Bone marrow (tissue), 2 donors: Measurements from ENCODE around the gene NIP7.
A peak's percentile ranks its signal among the peaks of the same experiment; 100 is the strongest.
"Not testable (repeated sequence)": the region's sequence is repeated elsewhere in the genome, so short reads cannot be mapped to it uniquely, and the experiment has no call there.

Experiments
- DNase-seq, 2 donors: peaks; one replicate each; lab custom pipeline; 2025; lab: John Stamatoyannopoulos, UW

Gene NIP7

DNA sequence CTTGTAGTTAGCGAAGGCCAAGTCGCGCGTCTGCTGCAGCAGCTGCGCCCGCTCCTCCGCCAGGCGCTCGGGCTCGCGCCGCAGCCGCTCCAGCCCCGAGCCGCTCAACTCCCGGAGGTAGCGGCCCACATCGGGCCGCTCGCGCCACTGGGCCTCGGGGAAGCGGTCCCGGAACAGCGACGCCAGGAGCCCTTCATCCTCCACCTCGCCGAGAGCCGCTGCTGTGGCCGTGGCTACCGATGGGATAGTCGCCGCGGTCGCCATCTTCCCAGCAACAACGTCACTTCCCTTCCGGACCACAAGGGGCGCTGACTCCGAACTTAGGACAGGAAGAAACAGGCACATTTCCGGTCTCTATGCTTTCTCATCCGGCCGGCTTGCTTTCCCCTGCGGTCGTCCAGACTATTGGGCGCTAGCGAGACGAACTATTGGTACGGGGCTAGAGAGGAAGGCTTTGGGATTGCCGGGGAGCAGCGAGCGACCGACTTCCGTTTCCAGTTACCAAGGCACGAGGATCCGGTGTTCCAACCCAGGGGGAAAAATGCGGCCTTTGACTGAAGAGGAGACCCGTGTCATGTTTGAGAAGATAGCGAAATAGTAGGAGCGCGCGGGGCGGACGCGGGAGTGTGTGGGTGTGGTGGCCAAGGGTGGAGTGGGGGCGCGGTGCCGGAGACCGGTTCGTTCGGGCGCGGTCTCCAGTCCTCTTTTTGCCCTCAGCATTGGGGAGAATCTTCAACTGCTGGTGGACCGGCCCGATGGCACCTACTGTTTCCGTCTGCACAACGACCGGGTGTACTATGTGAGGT lies at the start of gene NIP7, which contains the start of gene COG8:
Gene NIP7 (plus strand): TSS at position 484 of the 806 bp plus-strand sequence. CDS start 58 bp downstream, at position 542.
Gene COG8 (minus strand): TSS at position 276 of the 806 bp plus-strand sequence. CDS start 12 bp downstream, at position 264.
- peak; percentile 81 to 98 for DNase-seq

DNA sequence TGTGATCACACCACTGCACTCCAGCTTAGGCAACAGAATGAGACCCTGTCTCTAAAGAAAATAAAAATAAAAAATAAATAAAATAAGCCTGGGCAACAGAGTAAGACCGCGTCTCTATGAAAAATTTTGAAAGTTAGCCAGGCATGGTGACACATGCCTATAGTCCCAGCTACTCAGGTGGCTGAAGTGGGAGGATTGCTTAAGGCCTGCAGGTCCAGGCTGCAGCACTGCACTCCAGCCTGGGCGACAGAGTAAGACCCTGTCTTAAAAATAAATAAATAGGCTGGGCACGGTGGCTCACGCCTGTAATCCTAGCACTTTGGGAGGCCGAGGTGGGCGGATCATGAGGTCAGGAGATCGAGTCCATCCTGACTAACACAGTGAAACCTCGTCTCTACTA lies 47.9 kb upstream of the NIP7 start:
- DNase-seq = not testable (repeated sequence)

GRCh38 chr16:69293401-69293800 lies 46.2 kb upstream of the NIP7 start:
- DNase-seq = no peak

GRCh38 chr16:69294051-69294450 lies 45.5 kb upstream of the NIP7 start:
- no peak for DNase-seq

- DNase-seq = not testable (repeated sequence)
These were observed 42.8 kb upstream of the NIP7 start for GRCh38 chr16:69296771-69297170.

- DNase-seq = no peak
These were observed 41.3 kb upstream of the NIP7 start for GRCh38 chr16:69298261-69298660.

DNA sequence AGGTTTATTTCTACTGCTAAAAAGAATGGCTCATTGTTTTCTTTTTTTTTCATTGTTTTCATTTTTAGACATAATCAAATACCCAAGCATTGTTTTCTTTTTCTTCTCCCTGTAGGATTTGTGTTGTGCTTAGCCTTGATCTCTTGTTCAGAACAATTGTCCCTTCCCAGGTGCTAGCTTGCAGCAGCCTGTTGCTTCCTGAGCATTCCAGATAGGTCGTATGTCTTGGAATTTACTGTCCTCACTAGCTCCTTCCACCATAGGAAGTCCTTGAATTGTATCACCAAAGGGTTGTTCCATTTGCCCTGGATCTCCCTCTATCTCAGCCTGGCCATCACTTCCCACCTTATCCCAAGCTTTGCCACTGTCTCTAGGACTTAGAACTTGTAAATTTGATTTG lies 38.4 kb upstream of the NIP7 start:
- DNase-seq = no peak

- no peak for DNase-seq
These were observed 37.7 kb upstream of the NIP7 start for GRCh38 chr16:69301861-69302260.

DNA sequence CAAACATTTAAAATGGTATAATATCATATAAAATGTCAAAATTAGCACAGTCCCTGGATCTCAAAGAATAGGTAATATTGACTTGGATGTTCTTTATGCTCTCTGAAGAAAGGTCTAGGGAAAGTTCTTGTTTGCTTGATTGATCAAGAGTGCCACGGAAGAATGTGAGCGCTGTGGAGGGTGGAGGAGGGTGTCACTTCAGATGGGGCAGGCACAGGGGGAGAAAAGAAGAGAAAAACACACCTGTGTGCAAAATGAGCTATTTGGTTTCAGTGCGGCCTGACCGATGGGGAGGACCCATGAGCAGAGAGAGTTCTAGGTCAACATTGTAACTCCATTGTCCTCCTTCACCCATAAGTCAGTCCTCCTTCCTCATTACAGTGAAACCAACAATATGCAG lies 37.3 kb upstream of the NIP7 start:
- DNase-seq = no peak

DNA sequence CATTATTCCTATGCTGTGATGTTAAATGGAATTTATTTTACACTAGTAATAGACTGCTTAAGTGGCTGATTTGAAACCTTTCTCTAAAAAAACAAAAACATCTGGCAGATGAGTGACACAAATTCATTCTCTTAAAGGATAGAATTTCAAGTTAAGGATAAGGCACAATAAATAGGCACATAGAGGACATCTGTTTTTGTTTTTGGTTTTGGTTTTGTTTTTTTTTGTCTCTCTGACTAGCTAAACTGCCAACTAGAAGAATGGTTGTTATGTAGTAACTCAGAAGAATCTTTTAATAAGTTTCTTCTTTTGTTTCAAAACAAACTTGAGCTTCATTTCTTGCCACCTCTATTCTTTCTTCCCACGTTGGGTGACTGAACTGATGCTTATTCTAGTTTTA lies 33.5 kb upstream of the NIP7 start:
- DNase-seq = no peak

- DNase-seq = no peak
These were observed 32.5 kb upstream of the NIP7 start for GRCh38 chr16:69307091-69307490.

GRCh38 chr16:69307856-69308255 lies 31.7 kb upstream of the NIP7 start:
- no peak for DNase-seq

DNA sequence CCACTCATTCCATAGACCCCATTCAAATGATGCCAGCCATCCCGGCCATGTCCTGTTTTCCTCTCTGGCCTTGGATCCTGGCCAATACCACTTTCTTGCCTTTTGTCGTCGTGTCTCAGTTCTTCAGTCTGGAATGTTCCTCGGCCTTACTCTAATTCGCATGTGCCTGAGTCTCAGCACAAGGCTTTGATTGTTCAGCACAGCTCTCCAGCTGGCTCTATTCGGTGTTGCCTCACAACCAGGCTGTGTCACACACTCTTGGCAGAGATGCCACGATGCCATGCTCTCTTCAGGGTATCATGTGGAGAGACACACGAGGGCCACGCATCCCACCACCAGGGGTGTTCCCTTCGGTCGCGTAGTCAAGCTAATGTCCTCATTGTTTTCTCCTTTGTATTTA lies 30.3 kb upstream of the NIP7 start:
- no peak for DNase-seq

DNA sequence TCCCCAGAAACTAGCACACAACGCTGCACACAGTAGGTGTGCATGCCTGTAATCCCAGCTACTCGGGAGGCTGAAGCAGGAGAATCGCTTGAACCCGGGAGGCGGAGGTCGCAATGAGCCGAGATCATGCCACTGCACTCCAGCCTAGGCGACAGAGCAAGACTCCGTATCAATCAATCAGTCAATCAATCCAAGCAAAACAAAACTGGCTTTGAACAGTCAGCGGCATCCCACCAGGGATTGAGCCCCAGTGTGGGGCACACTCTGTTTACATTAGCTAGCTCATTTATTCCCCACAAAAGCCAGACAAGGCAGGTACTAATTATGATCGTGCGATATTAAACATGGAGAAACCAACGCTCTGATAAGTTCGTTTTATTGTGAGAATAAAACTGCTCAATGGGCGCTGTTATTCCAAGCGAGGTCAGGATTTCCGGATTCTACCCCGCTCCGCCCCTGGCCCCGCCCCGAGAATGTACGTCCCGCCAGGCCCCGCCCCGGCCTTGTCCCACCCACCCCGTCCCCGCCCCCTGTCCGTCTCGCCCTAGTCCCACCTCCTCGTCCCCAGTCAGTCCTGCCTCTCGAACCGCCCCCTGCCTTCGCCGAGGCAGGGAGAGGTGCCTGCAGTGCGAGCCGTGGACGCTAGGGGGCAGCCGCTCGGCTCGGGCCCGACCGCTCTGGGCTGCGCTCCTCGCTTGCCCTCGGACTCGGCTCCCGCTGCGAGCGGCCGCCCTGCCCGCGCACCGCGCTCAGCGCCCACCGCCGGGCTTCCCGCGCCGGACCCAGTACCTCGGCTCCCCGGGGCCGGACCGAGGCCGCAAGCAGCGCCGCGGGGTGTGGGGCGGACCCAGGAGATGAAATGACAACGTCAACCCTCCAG lies 28.7 kb upstream of the NIP7 start, which contains the start of gene VPS4A:
Gene VPS4A (plus strand): TSS at position 698 of the 880 bp plus-strand sequence. CDS start 162 bp downstream, at position 860.
- peak; percentile 88 to 97 for DNase-seq

DNA sequence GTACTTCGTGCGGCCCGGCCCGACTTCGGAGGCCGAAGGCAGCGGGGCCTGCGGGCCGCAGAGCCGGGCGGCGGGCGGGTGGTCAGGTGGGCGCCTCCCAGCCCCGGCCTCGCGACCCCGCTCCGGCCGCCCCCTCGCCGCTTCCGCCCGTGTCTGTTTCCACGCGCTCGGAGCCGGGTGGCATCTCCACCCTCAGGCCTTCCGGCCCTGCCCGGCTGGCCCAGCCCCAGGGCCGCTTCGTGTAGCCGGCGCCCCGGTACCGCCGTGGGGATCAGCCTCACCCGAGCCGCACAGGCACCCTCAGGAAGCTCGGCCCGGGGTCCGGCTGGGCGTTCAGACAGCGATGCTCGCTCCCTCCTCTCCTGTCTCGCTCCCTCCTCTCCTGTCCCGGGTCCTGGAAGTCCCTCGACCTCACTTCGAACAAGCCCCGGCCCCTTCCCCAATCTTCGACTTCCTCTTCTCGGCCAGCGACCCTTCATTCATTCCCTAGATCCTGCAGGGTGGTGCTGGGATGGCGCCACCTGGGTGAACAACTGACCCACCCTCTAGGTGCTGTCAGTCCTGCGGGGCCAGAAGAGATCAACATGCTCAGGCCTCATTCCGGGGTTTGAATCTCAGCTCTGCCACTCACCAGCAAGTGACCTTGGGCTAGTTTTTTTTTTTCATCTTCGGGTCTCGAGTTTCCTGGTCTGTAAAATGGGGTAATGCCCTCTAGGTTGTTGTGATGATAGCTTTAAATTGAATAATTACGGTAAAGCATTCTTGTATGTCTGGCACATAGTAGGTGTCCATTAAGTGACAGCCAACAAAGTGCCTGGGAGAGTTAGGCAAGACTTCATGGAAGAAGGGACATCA lies 27.8 kb upstream of the NIP7 start:
- DNase-seq = peak in 1 of 2 donors; percentile 70

DNA sequence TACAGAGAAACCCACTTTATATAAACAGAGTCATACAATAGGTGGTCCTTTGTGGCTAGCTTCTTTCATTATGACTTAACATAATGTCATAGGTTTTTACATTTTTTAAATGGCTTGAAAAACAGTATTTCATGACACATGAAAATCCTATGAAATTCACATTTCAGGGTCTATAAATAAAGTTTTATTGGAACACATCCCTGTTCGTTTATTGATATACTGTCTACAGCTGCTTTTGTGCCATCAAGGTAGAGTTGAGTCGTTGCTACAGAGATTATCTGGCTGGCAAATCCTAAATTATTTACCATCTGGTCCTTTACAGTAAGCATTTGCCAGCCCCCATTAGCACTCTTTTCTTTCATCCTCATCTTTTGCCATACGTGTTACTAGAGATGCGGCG lies 26.1 kb upstream of the NIP7 start:
- no peak for DNase-seq

- no peak for DNase-seq
These were observed 25.0 kb upstream of the NIP7 start for GRCh38 chr16:69314534-69314933.

DNA sequence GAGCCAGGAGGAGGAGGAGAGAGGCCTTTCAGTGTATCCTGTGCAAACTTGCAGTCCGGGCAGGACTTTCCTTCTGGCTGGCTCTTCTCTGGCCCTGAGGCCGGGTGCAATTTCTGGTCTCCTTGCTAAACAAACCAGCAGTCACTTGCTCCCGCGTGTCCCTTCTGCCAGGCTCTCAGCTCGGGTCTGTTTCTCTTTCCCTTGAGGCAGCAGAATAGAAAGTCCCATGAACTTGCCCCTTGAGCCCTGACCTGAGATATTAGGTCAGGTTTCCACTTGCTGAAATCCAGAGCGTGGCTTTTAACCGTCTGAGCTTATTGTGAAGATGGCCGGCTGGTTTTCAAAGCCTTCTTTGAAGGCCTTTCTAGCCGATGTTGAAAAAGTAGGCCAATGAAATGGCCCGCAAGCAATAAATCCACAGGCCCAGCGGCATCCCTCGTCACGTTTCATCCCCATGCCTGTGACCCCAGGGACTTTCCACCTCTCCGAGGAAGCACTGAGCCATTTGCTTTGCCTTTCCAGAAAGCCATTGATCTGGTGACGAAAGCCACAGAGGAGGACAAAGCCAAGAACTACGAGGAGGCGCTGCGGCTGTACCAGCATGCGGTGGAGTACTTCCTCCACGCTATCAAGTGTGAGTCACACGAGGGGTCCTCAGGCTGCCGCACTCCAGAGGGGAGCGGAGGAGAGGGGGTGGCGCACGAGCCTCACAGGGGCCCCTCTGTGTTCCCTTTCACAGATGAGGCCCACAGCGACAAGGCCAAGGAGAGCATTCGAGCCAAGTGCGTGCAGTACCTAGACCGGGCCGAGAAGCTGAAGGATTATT lies 23.9 kb upstream of the NIP7 start:
- no peak for DNase-seq

DNA sequence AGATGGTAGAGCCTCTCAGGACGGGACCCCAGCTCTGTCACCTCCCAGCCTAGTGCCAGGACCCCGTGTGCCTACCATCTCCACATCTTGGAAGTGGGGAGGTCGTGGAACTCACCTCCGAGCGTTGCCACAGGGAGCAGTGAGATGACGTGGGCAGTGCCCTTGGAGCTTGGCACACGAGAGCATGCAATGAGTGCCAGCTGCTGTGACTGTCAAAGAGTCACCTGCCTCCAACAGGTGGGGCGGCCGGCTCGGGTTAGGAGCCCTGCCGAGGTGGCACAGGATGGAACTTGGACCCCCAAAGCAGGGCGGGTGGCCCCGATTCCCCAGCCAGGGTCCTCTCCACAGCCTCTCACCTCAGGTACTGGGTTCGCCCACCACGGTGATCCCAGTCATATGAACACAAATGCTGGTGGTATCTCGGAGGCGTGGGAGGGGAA lies 23.0 kb upstream of the NIP7 start:
- no peak for DNase-seq

GRCh38 chr16:69318177-69318910 lies 21.2 kb upstream of the NIP7 start:
- no peak for DNase-seq
